ENCODE measurements around the gene TMEM235.

Gene TMEM235

GRCh38 chr17:78237401-78238012 lies 6.1 kb downstream of the TMEM235 start:
- no peak overlapping the region for H3K27ac ChIP-seq
- TF ChIP-seq CTCF (IDR thresholded peaks at IDR 0.05): no peak
- H3K9me3 ChIP-seq: no peaks in the 10 kb centered on the region
- H3K36me3 ChIP-seq: no peaks in the 10 kb centered on the region
- H3K4me1 ChIP-seq (ENCODE audit: control insufficient read depth in 1 of 2, insufficient read depth in 1 of 2, low read depth in 1 of 2, low read length in 1 of 2): no peaks in the 10 kb centered on the region
- no peak overlapping the region for H3K4me3 ChIP-seq (ENCODE audit: low read depth in 1 of 2, low read length in 1 of 2)
- peaks cover 19% of the 10 kb centered on the region for H3K27me3 ChIP-seq

DNA sequence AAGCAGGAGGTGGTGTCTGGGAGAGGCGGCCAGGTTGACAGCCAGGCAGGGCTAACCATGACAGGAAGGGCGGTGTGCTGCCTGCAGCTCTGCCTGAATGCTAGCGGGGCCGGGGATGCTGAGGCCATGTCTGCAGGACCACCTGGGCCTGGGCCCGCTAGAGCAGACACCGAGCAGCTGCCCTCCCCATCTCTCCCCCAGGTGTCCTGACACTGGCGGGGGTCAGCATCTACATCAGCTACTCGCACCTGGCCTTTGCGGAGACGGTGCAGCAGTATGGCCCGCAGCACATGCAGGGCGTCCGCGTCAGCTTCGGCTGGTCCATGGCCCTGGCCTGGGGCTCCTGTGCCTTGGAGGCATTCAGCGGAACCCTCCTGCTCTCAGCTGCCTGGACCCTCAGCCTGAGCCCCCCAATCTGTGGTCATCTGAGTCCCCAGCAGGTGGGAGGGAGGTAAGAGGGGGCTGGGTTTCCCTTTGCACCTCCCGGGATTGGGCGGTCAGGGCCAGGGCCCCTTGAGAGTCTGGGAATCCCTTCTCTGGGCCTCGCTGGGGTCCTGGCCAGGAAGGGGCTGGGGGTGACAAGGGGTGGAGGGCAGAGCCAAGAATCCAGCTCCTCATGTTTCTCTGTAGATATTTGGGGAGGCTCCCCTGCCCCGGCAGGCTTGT lies 7.5 kb downstream of the TMEM235 start:
- no peak overlapping the region for H3K4me3 ChIP-seq (ENCODE audit: low read depth in 1 of 2, low read length in 1 of 2)
- no peaks in the 10 kb centered on the region for H3K4me1 ChIP-seq (ENCODE audit: control insufficient read depth in 1 of 2, insufficient read depth in 1 of 2, low read depth in 1 of 2, low read length in 1 of 2)
- H3K36me3 ChIP-seq: no peaks in the 10 kb centered on the region
- no peak for TF ChIP-seq CTCF (IDR thresholded peaks at IDR 0.05)
- H3K27me3 ChIP-seq: peaks cover 5% of the 10 kb centered on the region
- no peaks in the 10 kb centered on the region for H3K9me3 ChIP-seq
- no peak overlapping the region for H3K27ac ChIP-seq

GRCh38 chr17:78239489-78239931 lies 8.1 kb downstream of the TMEM235 start:
- H3K27me3 ChIP-seq: no peaks in the 10 kb centered on the region
- H3K27ac ChIP-seq: no peak overlapping the region
- no peaks in the 10 kb centered on the region for H3K9me3 ChIP-seq
- TF ChIP-seq CTCF (IDR thresholded peaks at IDR 0.05): no peak
- H3K36me3 ChIP-seq: no peaks in the 10 kb centered on the region
- no peak overlapping the region for H3K4me3 ChIP-seq (ENCODE audit: low read depth in 1 of 2, low read length in 1 of 2)
- no peaks in the 10 kb centered on the region for H3K4me1 ChIP-seq (ENCODE audit: control insufficient read depth in 1 of 2, insufficient read depth in 1 of 2, low read depth in 1 of 2, low read length in 1 of 2)

DNA sequence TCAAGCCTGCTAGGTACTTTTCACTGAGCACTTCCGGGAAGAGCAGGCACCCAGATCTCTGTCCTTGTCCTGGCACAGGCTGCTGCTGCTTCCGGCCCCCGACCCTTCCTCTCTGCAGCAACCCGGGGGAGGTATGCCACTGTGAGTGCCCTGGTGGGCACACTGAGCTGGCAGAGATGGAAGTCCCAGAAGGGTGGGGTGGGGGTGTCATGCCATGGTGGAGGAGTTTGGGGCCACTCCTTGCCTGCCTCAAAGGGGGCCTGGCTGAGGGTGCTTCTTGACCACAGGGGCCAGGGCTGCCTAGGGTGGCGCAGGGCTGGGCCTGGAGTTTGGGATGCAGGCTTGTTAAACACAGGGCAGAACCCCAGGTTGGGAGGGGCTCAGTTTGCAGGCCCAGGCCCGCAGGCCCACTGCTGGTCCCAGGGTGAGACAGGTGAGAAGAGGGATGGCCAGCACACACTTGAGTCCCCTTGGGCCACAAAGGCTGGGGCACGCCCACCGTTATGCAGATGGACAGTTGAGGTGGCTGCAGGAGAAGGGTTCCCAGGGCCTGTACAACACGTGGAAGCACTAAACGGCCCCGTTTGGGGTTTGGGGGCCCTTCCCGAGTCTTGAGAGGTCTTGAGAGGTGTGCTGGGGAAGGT lies 8.7 kb downstream of the TMEM235 start:
- H3K4me1 ChIP-seq (ENCODE audit: control insufficient read depth in 1 of 2, insufficient read depth in 1 of 2, low read depth in 1 of 2, low read length in 1 of 2): no peaks in the 10 kb centered on the region
- H3K27ac ChIP-seq: no peak overlapping the region
- no peak overlapping the region for H3K4me3 ChIP-seq (ENCODE audit: low read depth in 1 of 2, low read length in 1 of 2)
- no peaks in the 10 kb centered on the region for H3K27me3 ChIP-seq
- no peaks in the 10 kb centered on the region for H3K36me3 ChIP-seq
- no peak for TF ChIP-seq CTCF (IDR thresholded peaks at IDR 0.05)
- H3K9me3 ChIP-seq: no peaks in the 10 kb centered on the region

GRCh38 chr17:78240839-78241238 lies 9.4 kb downstream of the TMEM235 start:
- no peak overlapping the region for H3K4me3 ChIP-seq (ENCODE audit: low read depth in 1 of 2, low read length in 1 of 2)
- H3K27me3 ChIP-seq: no peaks in the 10 kb centered on the region
- no peaks in the 10 kb centered on the region for H3K4me1 ChIP-seq (ENCODE audit: control insufficient read depth in 1 of 2, insufficient read depth in 1 of 2, low read depth in 1 of 2, low read length in 1 of 2)
- H3K36me3 ChIP-seq: no peaks in the 10 kb centered on the region
- H3K27ac ChIP-seq: no peak overlapping the region
- TF ChIP-seq CTCF (IDR thresholded peaks at IDR 0.05): no peak
- no peaks in the 10 kb centered on the region for H3K9me3 ChIP-seq
